ENCODE measurements around the gene MPPED1. TPM values are rescaled to one million over a fixed set of nuclear protein-coding genes. Genes with fewer than 3 reads are reported as not detected.

The MPPED1 gene
- total and polyA plus RNA-seq, 2 donors (not counting 1 experiment from before 2014, with no cell fraction given), result 0.13 TPM; not detected in 1

DNA sequence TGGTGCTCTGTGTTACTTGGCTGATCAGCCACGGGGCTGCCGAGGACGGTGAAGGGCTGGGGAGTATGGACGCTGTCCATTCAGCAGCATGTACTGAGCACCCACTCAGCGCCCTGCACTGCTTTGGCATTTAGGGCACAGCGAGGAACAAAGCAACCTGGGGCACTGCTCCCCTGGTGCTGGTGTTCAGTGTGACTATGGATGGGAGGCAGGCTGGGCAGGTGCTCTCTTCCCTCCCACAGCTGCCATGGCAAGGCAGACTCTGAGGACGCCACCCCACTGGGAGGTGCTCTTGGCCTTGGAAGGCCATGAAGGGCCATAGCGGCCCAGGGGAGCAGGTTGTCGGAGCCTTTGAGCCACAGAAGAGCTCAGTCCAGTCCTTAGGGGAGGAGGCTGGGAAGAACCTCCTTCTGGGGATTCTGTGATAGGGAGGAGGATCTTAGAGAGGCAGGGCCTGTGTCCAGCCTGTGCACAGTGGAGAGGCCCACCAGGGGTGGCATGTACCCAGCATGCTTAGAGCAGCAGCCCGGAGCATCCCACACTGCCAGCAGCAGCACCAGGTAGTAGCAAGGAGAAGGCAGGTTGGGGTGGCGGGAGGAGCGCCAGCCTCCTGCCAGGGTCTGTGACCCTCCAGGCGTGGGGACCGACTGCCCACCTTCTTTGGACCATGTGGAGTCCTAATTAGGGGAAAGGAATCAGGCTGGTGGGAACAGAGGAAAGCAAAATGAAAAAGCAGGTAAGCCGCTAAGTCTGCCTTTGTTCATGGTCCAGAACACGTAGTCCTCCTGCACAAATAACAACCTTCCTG lies 141.8 kb downstream of the MPPED1 start:
- DNase-seq (no peak), ATAC-seq (ENCODE audit: low read depth) (no peak)
- H2AFZ ChIP-seq (ENCODE audit: insufficient read depth, low read depth, low read length, poor library complexity, severe bottlenecking), result no peak overlapping the region
- Mint-ChIP-seq H3K4me3 (no peak overlapping the region), H3K9me3 (ENCODE audit: insufficient read depth) (no peaks in the 10 kb centered on the region), H3K27ac (no peak overlapping the region), H3K4me1 (no peaks in the 10 kb centered on the region), H3K27me3 (peaks cover 16% of the 10 kb centered on the region)
- no peak overlapping the region for H3K4me2 ChIP-seq (replicated peaks; ENCODE audit: low read depth, low read length, poor library complexity, severe bottlenecking)
- ChIA-PET CTCF (no interaction called here), POLR2A (no interaction called here)
- H3K36me3 ChIP-seq (replicated peaks in 1 of 2; ENCODE audit: control extremely low read depth in 1 of 2, control insufficient read depth in 1 of 2, extremely low read depth in 1 of 2, insufficient read depth in 2 of 2, low read length in 1 of 2), result no peaks in the 10 kb centered on the region
- intact Hi-C loops (cut with micrococcal nuclease), result no loop called here
- TF ChIP-seq, protein P1, sequence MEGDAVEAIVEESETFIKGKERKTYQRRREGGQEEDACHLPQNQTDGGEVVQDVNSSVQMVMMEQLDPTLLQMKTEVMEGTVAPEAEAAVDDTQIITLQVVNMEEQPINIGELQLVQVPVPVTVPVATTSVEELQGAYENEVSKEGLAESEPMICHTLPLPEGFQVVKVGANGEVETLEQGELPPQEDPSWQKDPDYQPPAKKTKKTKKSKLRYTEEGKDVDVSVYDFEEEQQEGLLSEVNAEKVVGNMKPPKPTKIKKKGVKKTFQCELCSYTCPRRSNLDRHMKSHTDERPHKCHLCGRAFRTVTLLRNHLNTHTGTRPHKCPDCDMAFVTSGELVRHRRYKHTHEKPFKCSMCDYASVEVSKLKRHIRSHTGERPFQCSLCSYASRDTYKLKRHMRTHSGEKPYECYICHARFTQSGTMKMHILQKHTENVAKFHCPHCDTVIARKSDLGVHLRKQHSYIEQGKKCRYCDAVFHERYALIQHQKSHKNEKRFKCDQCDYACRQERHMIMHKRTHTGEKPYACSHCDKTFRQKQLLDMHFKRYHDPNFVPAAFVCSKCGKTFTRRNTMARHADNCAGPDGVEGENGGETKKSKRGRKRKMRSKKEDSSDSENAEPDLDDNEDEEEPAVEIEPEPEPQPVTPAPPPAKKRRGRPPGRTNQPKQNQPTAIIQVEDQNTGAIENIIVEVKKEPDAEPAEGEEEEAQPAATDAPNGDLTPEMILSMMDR (IDR thresholded peaks at IDR 0.05), result no peak
- 90% methylated on average over 16 of the region's 16 CpGs for WGBS (ENCODE audit: insufficient coverage)
- no peak overlapping the region for H3K27ac ChIP-seq (ENCODE audit: low read length in 2 of 2)
- H3K9me3 ChIP-seq (ENCODE audit: control extremely low read depth in 1 of 3, control insufficient read depth in 2 of 3, insufficient read depth in 1 of 3, low read length in 2 of 3), result peaks cover 0 to 3% (median 0%) of the 10 kb centered on the region in 3 donors
- no peak overlapping the region for H3K9ac ChIP-seq (ENCODE audit: low read length)
- no peaks in the 10 kb centered on the region for H3K4me1 ChIP-seq (ENCODE audit: control insufficient read depth in 2 of 2, insufficient read depth in 2 of 2, low read length in 2 of 2)
- no peaks in the 10 kb centered on the region for H3K79me2 ChIP-seq (ENCODE audit: control insufficient read depth, insufficient read depth, low read length)
- H3K4me3 ChIP-seq (ENCODE audit: control extremely low read depth in 1 of 5, extremely low read depth in 1 of 5, insufficient read depth in 1 of 5, low read depth in 2 of 5, low read length in 4 of 5), result no peak overlapping the region
- no peaks in the 10 kb centered on the region for H4K20me1 ChIP-seq (ENCODE audit: control insufficient read depth, insufficient read depth, low read length, poor library complexity, severe bottlenecking)
- no peaks in the 10 kb centered on the region for H3K27me3 ChIP-seq (replicated peaks in 1 of 4; ENCODE audit: control extremely low read depth in 1 of 4, control insufficient read depth in 3 of 4, insufficient read depth in 4 of 4, low read length in 3 of 4)

DNA sequence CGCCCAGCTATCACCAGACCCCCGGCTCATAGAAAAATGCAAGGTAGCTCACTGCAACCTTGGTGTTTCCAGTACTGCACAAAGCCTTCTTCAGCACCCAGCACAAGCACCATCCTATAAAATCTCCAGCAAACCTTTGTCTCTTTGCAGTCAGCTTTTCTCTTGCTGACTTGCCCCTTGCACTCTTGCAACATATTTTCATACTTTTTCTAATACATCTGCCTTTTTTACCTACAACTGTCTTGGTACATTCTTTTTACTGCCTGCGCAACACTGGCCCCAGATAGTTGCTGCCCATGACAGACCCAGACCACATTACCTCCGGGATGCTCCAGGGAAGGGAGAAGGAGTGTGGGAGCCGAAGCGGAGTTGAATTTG lies 142.4 kb downstream of the MPPED1 start:
- ChIA-PET CTCF (no interaction called here), POLR2A (no interaction called here)
- Mint-ChIP-seq H3K9me3 (ENCODE audit: insufficient read depth) (no peaks in the 10 kb centered on the region), H3K4me3 (no peak overlapping the region), H3K27ac (no peak overlapping the region), H3K4me1 (no peaks in the 10 kb centered on the region), H3K27me3 (peaks cover 16% of the 10 kb centered on the region)
- WGBS (ENCODE audit: insufficient coverage), result 72% methylated on average over 2 of the region's 6 CpGs
- Histone ChIP-seq H3K27me3 (replicated peaks in 1 of 4; ENCODE audit: control extremely low read depth in 1 of 4, control insufficient read depth in 3 of 4, insufficient read depth in 4 of 4, low read length in 3 of 4) (no peaks in the 10 kb centered on the region), H3K4me1 (ENCODE audit: control insufficient read depth in 2 of 2, insufficient read depth in 2 of 2, low read length in 2 of 2) (no peaks in the 10 kb centered on the region), H3K4me3 (ENCODE audit: control extremely low read depth in 1 of 5, extremely low read depth in 1 of 5, insufficient read depth in 1 of 5, low read depth in 2 of 5, low read length in 4 of 5) (no peak overlapping the region), H3K9ac (ENCODE audit: low read length) (no peak overlapping the region), H3K9me3 (ENCODE audit: control extremely low read depth in 1 of 3, control insufficient read depth in 2 of 3, insufficient read depth in 1 of 3, low read length in 2 of 3) (peaks cover 0 to 3% (median 0%) of the 10 kb centered on the region in 3 donors), H3K27ac (ENCODE audit: low read length in 2 of 2) (no peak overlapping the region), H3K79me2 (ENCODE audit: control insufficient read depth, insufficient read depth, low read length) (no peaks in the 10 kb centered on the region), H3K36me3 (replicated peaks in 1 of 2; ENCODE audit: control extremely low read depth in 1 of 2, control insufficient read depth in 1 of 2, extremely low read depth in 1 of 2, insufficient read depth in 2 of 2, low read length in 1 of 2) (no peaks in the 10 kb centered on the region), H2AFZ (ENCODE audit: insufficient read depth, low read depth, low read length, poor library complexity, severe bottlenecking) (no peak overlapping the region), H3K4me2 (replicated peaks; ENCODE audit: low read depth, low read length, poor library complexity, severe bottlenecking) (no peak overlapping the region), H4K20me1 (ENCODE audit: control insufficient read depth, insufficient read depth, low read length, poor library complexity, severe bottlenecking) (no peaks in the 10 kb centered on the region)
- DNase-seq, result no peak
- intact Hi-C loops (cut with micrococcal nuclease), result no loop called here
- TF ChIP-seq, protein P1 (IDR thresholded peaks at IDR 0.05), result no peak
- no peak for TF ChIP-seq EZH2 (IDR thresholded peaks at IDR 0.05; ENCODE audit: borderline replicate concordance, insufficient read depth, low read depth, low read length, poor library complexity, severe bottlenecking)
- no peak for ATAC-seq (ENCODE audit: low read depth)

Measured in B cell (primary cell).